Sigmoid colon (tissue), 7 donors: ENCODE measurements around the gene BRINP3. TPM values are rescaled to one million over a fixed set of nuclear protein-coding genes. Genes with fewer than 3 reads are reported as not detected.

Source experiments
- DNase-seq: peaks from one replicate; pipeline ENCODE4 v3.0.0-alpha.2; 2019
- H3K27ac ChIP-seq, 4 donors: fragments of 200-600 bp; sonication (generic); one replicate each; pipeline ENCODE4 v1.5.1; 2016 to 2019; ENCODE audit warnings: mild to moderate bottlenecking in 1 of 4
- H3K27me3 ChIP-seq, 3 donors: fragments of 200-600 bp; sonication (generic); one replicate each; pipeline ENCODE4 v1.5.1; 2019; ENCODE audit warnings: mild to moderate bottlenecking in 1 of 3
- H3K36me3 ChIP-seq, 4 donors: fragments of 200-600 bp; sonication (generic); one replicate each; pipeline ENCODE4 v1.5.1; 2016 to 2019
- H3K4me1 ChIP-seq, 4 donors: fragments of 200-600 bp; sonication (generic); one replicate each; pipeline ENCODE4 v1.5.1; 2017 to 2019
- H3K4me3 ChIP-seq, 4 donors: fragments of 200-600 bp; sonication (generic); one replicate each; pipeline ENCODE4 v1.5.1; 2017 to 2019; ENCODE audit warnings: mild to moderate bottlenecking in 2 of 4, moderate library complexity in 1 of 4
- H3K9me3 ChIP-seq, 4 donors: fragments of 200-600 bp in 3 of 4; sonication (generic) in 3 of 4; one replicate each; pipeline versions ENCODE4 v1.5.1 to v1.6.1; 2013 to 2019
- CTCF ChIP-seq, 4 experiments: fragments of 450-650 bp in 3 of 4; fragments of 200-600 bp in 1 of 4; IDR thresholded peaks; one replicate each; pipeline ENCODE4 v1.5.1; 2016 to 2019; ENCODE audit warnings: antibody characterized with exemption in 4 of 4, mild to moderate bottlenecking in 3 of 4, moderate library complexity in 2 of 4
- EP300 ChIP-seq, 4 donors: sonication (generic); formaldehyde crosslinking; IDR thresholded peaks; one replicate each; pipeline ENCODE4 v1.6.1; 2017; ENCODE audit warnings: antibody characterized with exemption in 4 of 4
- POLR2A ChIP-seq, 2 donors: fragments of 450-650 bp; IDR thresholded peaks; one replicate each; pipeline ENCODE4 v1.6.1; 2016; ENCODE audit warnings: antibody characterized with exemption in 2 of 2, mild to moderate bottlenecking in 2 of 2, moderate library complexity in 2 of 2
- POLR2AphosphoS5 ChIP-seq, 4 donors: sonication (generic); formaldehyde crosslinking; IDR thresholded peaks; one replicate each; pipeline ENCODE4 v1.6.1; 2017; ENCODE audit warnings: antibody characterized with exemption in 4 of 4
- WGBS, 2 donors: extraction: QIAGEN DNeasy Blood & Tissue Kit; methylation state at CpG; one replicate each; pipeline ENCODE4 v1.1.7; 2013; 5-methylcytosine and 5-hydroxymethylcytosine counted together
- intact Hi-C: fragments of 100-400 bp; cut with DNase I; formaldehyde crosslinking; loops from one replicate; pipeline ENCODE4 v1.15.1; 2023
- polyA plus RNA-seq, 3 donors: library from polyadenylated mRNA; stranded (reverse); fragments of 200-250 nt; gene quantifications; one replicate each; pipeline ENCODE4 v1.2.3, GENCODE V29; 2013
- total RNA-seq, 4 donors: library from RNA; depleted of rRNA; stranded (reverse); fragments of >200 nt; gene quantifications; one replicate each; pipeline ENCODE4 v1.1.0, GENCODE V29; 2016
- donor health status: healthy with polysubstance abuse.
- donor health status: Bipolar disorder and iron deficiency.
- donor health status: healthy.

The BRINP3 gene
- total and polyA plus RNA-seq, 7 donors = 0.16 to 3.7 (median 2.3) TPM; not detected in 1

GRCh38 chr1:190168893-190169280, 308.8 kb downstream of the BRINP3 start:
- DNase-seq = no peak
- H3K9me3 ChIP-seq = no peaks in the 10 kb centered on the region
- no peaks in the 10 kb centered on the region for H3K36me3 ChIP-seq
- intact Hi-C loops = no loop called here
- TF ChIP-seq POLR2AphosphoS5 (IDR thresholded peaks at IDR 0.05) (no peak), CTCF (IDR thresholded peaks at IDR 0.05) (no peak), EP300 (IDR thresholded peaks at IDR 0.05) (no peak), POLR2A (IDR thresholded peaks at IDR 0.05) (no peak)
- no peak overlapping the region for H3K27ac ChIP-seq
- no peaks in the 10 kb centered on the region for H3K4me1 ChIP-seq
- H3K27me3 ChIP-seq = no peaks in the 10 kb centered on the region
- WGBS, 2 donors = 73 to 78% methylated on average over 3 of the region's 3 CpGs
- no peak overlapping the region for H3K4me3 ChIP-seq

GRCh38 chr1:190168116-190168892, 309.4 kb downstream of the BRINP3 start:
- intact Hi-C loops = no loop called here
- H3K4me3 ChIP-seq = no peak overlapping the region
- no peaks in the 10 kb centered on the region for H3K36me3 ChIP-seq
- TF ChIP-seq CTCF (IDR thresholded peaks at IDR 0.05) = no peak
- no peak for TF ChIP-seq POLR2A (IDR thresholded peaks at IDR 0.05)
- TF ChIP-seq POLR2AphosphoS5 (IDR thresholded peaks at IDR 0.05) = no peak
- TF ChIP-seq EP300 (IDR thresholded peaks at IDR 0.05) = no peak
- H3K9me3 ChIP-seq = no peaks in the 10 kb centered on the region
- no peak overlapping the region for H3K27ac ChIP-seq
- no peaks in the 10 kb centered on the region for H3K4me1 ChIP-seq
- no peak for DNase-seq
- no peaks in the 10 kb centered on the region for H3K27me3 ChIP-seq
- 93% methylated on average over 3 of the region's 3 CpGs for WGBS, 2 donors

- no peaks in the 10 kb centered on the region for H3K4me1 ChIP-seq
- DNase-seq = no peak
- intact Hi-C loops = no loop called here
- no peaks in the 10 kb centered on the region for H3K27me3 ChIP-seq
- 81 to 91% methylated on average over 2 of the region's 2 CpGs for WGBS, 2 donors
- no peak for TF ChIP-seq POLR2A (IDR thresholded peaks at IDR 0.05)
- TF ChIP-seq POLR2AphosphoS5 (IDR thresholded peaks at IDR 0.05) = no peak
- TF ChIP-seq CTCF (IDR thresholded peaks at IDR 0.05) = no peak
- no peaks in the 10 kb centered on the region for H3K36me3 ChIP-seq
- H3K9me3 ChIP-seq = no peaks in the 10 kb centered on the region
- H3K4me3 ChIP-seq = no peak overlapping the region
- no peak overlapping the region for H3K27ac ChIP-seq
These were observed 318.5 kb downstream of the BRINP3 start for GRCh38 chr1:190159146-190159545.

- intact Hi-C loops = no loop called here
- no peaks in the 10 kb centered on the region for H3K9me3 ChIP-seq
- no peak overlapping the region for H3K27ac ChIP-seq
- no peak for DNase-seq
- H3K36me3 ChIP-seq = no peaks in the 10 kb centered on the region
- no peaks in the 10 kb centered on the region for H3K27me3 ChIP-seq
- 69 to 77% methylated on average over 2 of the region's 2 CpGs for WGBS, 2 donors
- TF ChIP-seq POLR2AphosphoS5 (IDR thresholded peaks at IDR 0.05) (no peak), EP300 (IDR thresholded peaks at IDR 0.05) (no peak), POLR2A (IDR thresholded peaks at IDR 0.05) (no peak), CTCF (IDR thresholded peaks at IDR 0.05) (no peak)
- no peak overlapping the region for H3K4me3 ChIP-seq
- H3K4me1 ChIP-seq = no peaks in the 10 kb centered on the region
These were observed 322.9 kb downstream of the BRINP3 start for GRCh38 chr1:190154744-190155143.

- Histone ChIP-seq H3K36me3 (no peaks in the 10 kb centered on the region), H3K9me3 (no peaks in the 10 kb centered on the region), H3K4me3 (no peak overlapping the region), H3K27ac (no peak overlapping the region), H3K27me3 (no peaks in the 10 kb centered on the region), H3K4me1 (no peaks in the 10 kb centered on the region)
- TF ChIP-seq POLR2A (IDR thresholded peaks at IDR 0.05) = no peak
- TF ChIP-seq EP300 (IDR thresholded peaks at IDR 0.05) = no peak
- no peak for TF ChIP-seq CTCF (IDR thresholded peaks at IDR 0.05)
- TF ChIP-seq POLR2AphosphoS5 (IDR thresholded peaks at IDR 0.05) = no peak
- intact Hi-C loops = no loop called here
- DNase-seq = no peak
- WGBS, 2 donors = 63 to 89% methylated on average over 2 of the region's 2 CpGs
These were observed 330.0 kb downstream of the BRINP3 start for GRCh38 chr1:190147616-190148015.
